Common myeloid progenitor, CD34-positive (primary cell): ENCODE results near the gene CCL26.
"Not testable (repeated sequence)": the region's sequence is repeated elsewhere in the genome, so short reads cannot be mapped to it uniquely, and the experiment has no call there.

Experiments used
- CTCF ChIA-PET: fragments of 350-600 bp; sonication (Branson Sonifier 250); formaldehyde crosslinking; loops from one replicate; lab custom pipeline; 2021; ENCODE audit warnings: antibody characterized with exemption; lab: Charles Lee
- POLR2A ChIA-PET: fragments of 350-600 bp; sonication (Branson Sonifier 250); formaldehyde crosslinking; loops from one replicate; lab custom pipeline; 2021; ENCODE audit warnings: antibody characterized with exemption; lab: Charles Lee
- DNase-seq, 3 donors: peaks; one replicate each; pipeline versions ENCODE4 v3.0.0 to v3.0.0-alpha.2; 2013
- H3K27ac ChIP-seq, 2 experiments: 1 replicate in 1 of 2; 2 replicates in 1 of 2; pipeline ENCODE4 v1.7.0; 2013; ENCODE audit warnings: inconsistent platforms in 2 of 2, low read length in 2 of 2, mild to moderate bottlenecking in 2 of 2, low read depth in 1 of 2, moderate library complexity in 1 of 2; ENCODE audit not compliant: severe bottlenecking in 2 of 2, insufficient read depth in 1 of 2, poor library complexity in 1 of 2
- H3K27me3 ChIP-seq, 5 experiments: replicated peaks in 2 of 5; 1 replicate in 3 of 5; 2 replicates in 2 of 5; pipeline versions ENCODE4 v1.6.1 to v1.7.0; 2013; ENCODE audit warnings: low read length in 4 of 5, mild to moderate bottlenecking in 2 of 5, moderate library complexity in 2 of 5, inconsistent platforms in 1 of 5; ENCODE audit not compliant: insufficient read depth in 5 of 5, control insufficient read depth in 4 of 5
- H3K36me3 ChIP-seq, 4 experiments: 1 replicate in 2 of 4; 2 replicates in 2 of 4; pipeline versions ENCODE4 v1.6.1 to v1.7.0; 2013; ENCODE audit warnings: low read length in 3 of 4, control low read depth in 1 of 4, mild to moderate bottlenecking in 1 of 4; ENCODE audit not compliant: control insufficient read depth in 4 of 4, insufficient read depth in 4 of 4
- H3K4me1 ChIP-seq, 4 experiments: 1 replicate in 3 of 4; 2 replicates in 1 of 4; pipeline versions ENCODE4 v1.6.1 to v1.7.1; 2013; ENCODE audit warnings: low read length in 3 of 4, mild to moderate bottlenecking in 3 of 4, control low read depth in 1 of 4, inconsistent platforms in 1 of 4, moderate library complexity in 1 of 4; ENCODE audit not compliant: control insufficient read depth in 4 of 4, insufficient read depth in 4 of 4; ENCODE audit errors: control extremely low read depth in 1 of 4
- H3K4me3 ChIP-seq, 7 experiments: 1 replicate in 4 of 7; 2 replicates in 3 of 7; pipeline versions ENCODE4 v1.5.1 to v1.7.0; 2013; ENCODE audit warnings: mild to moderate bottlenecking in 7 of 7, low read length in 6 of 7, moderate library complexity in 6 of 7, inconsistent platforms in 2 of 7, low read depth in 2 of 7, control low read depth in 1 of 7; ENCODE audit not compliant: insufficient read depth in 4 of 7, control insufficient read depth in 1 of 7; ENCODE audit errors: extremely low read depth in 1 of 7
- H3K9me3 ChIP-seq, 5 experiments: 1 replicate in 4 of 5; 2 replicates in 1 of 5; pipeline versions ENCODE4 v1.6.1 to v1.7.1; 2013; ENCODE audit warnings: low read length in 4 of 5, mild to moderate bottlenecking in 2 of 5, inconsistent platforms in 1 of 5, low read depth in 1 of 5, moderate library complexity in 1 of 5; ENCODE audit not compliant: control insufficient read depth in 4 of 5, insufficient read depth in 2 of 5; ENCODE audit errors: control extremely low read depth in 1 of 5
- WGBS: methylation state at CpG from one replicate; pipeline ENCODE4 v1.1.5; 2013; ENCODE audit not compliant: insufficient coverage; 5-methylcytosine and 5-hydroxymethylcytosine counted together

The CCL26 gene

DNA sequence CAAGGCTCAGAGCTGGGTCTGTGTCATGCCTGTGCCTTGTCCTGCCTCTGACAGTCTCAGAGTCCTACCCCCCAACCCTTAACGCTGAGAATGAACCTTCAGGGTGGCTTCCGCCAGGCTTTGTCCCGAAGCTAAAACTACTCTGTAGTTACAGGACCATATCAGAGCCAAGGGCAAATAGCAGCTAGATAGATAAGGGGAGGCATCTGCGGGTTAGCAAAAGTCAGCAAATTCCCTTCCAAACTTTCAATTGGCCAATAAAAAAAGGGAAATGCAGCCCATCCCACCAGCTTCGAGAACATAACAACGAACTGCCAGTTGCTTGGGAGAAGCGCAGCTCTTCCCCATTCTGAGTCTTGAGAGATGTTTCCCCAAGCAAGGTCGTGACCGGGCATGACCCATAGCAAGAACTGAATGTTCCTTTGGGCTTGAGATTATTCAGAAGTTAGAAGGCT, 23.8 kb upstream of the CCL26 start:
- CTCF ChIA-PET = interaction anchor here (0.7 kb wide), 1 partner anchor 224 kb away, joined by 4 read pairs; no protein-coding TSS in a partner anchor
- POLR2A ChIA-PET = no interaction called here

DNA sequence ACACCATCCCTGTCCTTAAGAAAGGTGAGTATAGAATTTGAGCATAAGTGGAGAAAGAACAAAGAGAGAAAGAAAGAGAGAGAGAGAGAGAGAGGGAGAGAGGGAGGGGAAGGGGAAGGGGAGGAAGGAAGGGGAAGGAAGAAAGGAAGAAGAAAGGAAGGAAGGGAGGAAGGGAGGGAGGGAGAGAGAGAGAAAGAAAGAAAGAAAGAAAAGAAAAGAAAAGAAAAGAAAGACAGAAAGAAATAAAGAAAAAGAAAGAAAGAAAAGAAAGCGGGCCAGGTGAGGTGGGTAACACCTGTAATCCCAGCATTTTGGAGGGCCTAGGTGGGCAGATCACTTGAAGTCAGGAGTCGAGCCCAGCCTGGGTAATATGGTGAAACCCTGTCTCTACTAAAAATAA, 21.7 kb upstream of the CCL26 start:
- DNase-seq = no peak
- CTCF ChIA-PET = no interaction called here
- Histone ChIP-seq H3K4me3 (no peak overlapping the region), H3K27ac (no peak overlapping the region), H3K27me3 (no peaks in the 10 kb centered on the region), H3K9me3 (no peaks in the 10 kb centered on the region), H3K4me1 (no peaks in the 10 kb centered on the region), H3K36me3 (no peaks in the 10 kb centered on the region)
- 100% methylated on average over 1 of the region's 2 CpGs for WGBS
- POLR2A ChIA-PET = no interaction called here

More for the DNA sequence above, 23.8 kb upstream of the CCL26 start:
- DNase-seq = peak in 1 of 3 donors; percentile 12
- Histone ChIP-seq H3K4me3 (no peak overlapping the region), H3K4me1 (no peaks in the 10 kb centered on the region), H3K27me3 (no peaks in the 10 kb centered on the region), H3K9me3 (no peaks in the 10 kb centered on the region), H3K27ac (peak overlapping the region in 1 of 2 experiments; percentile 25), H3K36me3 (no peaks in the 10 kb centered on the region)
- 66% methylated on average over 9 of the region's 9 CpGs for WGBS

DNA sequence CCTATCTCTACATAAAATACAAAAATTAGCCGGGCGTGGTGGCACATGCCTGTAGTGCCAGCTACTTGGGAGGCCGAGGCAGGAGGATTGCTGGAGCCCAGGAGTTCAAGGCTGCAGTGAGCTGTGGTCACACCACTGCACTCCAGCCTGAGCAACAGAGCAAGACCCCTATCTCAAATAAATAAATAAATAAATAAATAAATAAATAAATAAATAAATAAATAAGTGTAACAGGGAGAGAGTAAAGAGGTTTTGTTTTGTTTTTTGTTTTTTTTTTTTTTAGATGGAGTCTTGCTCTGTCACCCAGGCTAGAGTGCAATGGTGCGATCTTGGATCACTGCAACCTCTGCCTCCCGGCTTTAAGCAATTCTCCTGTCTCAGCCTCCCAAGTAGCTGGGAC, 20.6 kb upstream of the CCL26 start:
- H3K4me1 ChIP-seq, H3K36me3 ChIP-seq, DNase-seq, H3K27me3 ChIP-seq, H3K27ac ChIP-seq, CTCF ChIA-PET, H3K4me3 ChIP-seq, POLR2A ChIA-PET, H3K9me3 ChIP-seq: not testable (repeated sequence)
- no CpG with 5 or more reads among the region's 5 CpGs for WGBS

DNA sequence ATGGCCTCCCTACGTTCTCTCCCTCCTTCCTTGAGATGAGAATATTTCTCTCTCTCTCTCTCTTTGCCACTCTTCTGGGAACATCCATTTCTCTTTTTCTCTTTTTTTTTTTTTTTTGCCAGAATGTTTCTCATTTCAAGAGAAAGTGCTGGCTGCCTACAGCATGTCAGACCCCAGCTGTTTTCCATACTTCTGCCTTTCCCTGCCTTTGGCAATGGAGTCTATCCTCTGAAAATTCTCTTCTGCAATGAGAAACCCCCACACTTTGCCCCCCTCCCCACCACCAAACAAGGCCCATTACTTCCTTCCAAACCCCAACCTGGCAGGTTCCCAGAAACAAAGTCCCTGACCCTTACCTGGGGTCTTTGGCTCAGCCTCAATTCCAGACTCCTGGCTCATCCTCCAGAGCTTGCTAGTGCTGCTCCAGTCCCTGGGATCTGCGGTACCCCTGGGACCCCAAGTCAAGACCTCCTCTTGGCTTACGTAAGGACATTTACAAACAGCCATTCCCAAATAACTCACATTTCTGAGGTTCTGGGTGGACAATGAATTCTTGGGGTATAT, 17.4 kb upstream of the CCL26 start:
- Histone ChIP-seq H3K27me3 (no peaks in the 10 kb centered on the region), H3K27ac (no peak overlapping the region), H3K36me3 (no peaks in the 10 kb centered on the region), H3K9me3 (no peaks in the 10 kb centered on the region), H3K4me1 (no peaks in the 10 kb centered on the region), H3K4me3 (no peak overlapping the region)
- no CpG with 5 or more reads among the region's 3 CpGs for WGBS
- ChIA-PET POLR2A (no interaction called here), CTCF (no interaction called here)
- DNase-seq = no peak

DNA sequence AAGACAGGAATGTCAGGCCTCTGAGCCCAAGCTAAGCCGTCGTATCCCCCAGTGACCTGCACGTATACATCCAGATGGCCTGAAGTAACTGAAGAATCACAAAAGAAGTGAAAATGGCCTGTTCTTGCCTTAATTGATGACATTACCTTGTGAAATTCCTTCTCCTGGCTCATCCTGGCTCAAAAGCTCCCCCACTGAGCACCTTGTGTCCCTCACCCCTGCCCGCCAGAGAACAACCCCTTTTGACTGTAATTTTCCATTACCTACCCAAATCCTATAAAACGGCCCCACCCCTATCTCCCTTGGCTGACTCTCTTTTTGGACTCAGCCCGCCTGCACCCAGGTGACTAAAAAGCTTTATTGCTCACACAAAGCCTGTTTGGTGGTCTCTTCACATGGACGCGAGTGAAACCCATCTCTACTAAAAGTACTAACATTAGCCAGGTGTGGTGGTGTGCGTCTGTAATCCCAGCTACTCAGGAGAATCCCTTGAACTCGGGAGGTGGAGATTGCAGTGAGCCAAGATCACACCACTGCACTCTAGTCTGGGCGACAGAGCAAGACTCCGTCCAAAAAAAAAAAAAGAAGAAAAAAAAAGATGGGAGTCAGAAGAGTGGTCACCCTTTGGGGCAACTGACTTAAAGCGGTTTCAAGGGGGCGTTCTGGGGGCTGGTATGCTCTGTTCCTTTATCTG, 16.3 kb upstream of the CCL26 start:
- 83% methylated on average over 8 of the region's 14 CpGs for WGBS
- POLR2A ChIA-PET, DNase-seq, H3K27me3 ChIP-seq, H3K4me3 ChIP-seq, CTCF ChIA-PET, H3K4me1 ChIP-seq, H3K9me3 ChIP-seq, H3K36me3 ChIP-seq, H3K27ac ChIP-seq: not testable (repeated sequence)

DNA sequence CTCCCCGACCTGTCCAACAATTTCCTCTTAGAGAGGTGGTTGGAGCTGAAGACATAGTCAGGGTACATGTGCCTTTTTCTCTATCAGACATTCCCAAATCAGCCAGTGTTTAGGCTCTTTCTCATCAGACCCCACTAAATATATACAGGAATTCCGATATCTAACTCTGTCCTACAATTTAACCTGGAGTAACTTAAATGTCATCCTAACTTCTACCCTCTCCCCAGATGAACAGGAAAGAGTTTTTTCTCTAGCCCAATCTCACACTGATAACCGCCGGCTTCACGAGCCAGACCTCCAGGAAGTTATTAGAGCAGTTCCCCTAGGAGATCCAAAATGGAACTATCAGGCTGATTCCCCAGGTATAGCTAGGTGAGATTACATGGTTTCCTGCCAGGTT, 11.0 kb upstream of the CCL26 start:
- H3K4me1 ChIP-seq, CTCF ChIA-PET, H3K36me3 ChIP-seq, H3K27ac ChIP-seq, POLR2A ChIA-PET, H3K4me3 ChIP-seq, H3K9me3 ChIP-seq, DNase-seq, H3K27me3 ChIP-seq: not testable (repeated sequence)
- WGBS = 89% methylated on average over 5 of the region's 5 CpGs

DNA sequence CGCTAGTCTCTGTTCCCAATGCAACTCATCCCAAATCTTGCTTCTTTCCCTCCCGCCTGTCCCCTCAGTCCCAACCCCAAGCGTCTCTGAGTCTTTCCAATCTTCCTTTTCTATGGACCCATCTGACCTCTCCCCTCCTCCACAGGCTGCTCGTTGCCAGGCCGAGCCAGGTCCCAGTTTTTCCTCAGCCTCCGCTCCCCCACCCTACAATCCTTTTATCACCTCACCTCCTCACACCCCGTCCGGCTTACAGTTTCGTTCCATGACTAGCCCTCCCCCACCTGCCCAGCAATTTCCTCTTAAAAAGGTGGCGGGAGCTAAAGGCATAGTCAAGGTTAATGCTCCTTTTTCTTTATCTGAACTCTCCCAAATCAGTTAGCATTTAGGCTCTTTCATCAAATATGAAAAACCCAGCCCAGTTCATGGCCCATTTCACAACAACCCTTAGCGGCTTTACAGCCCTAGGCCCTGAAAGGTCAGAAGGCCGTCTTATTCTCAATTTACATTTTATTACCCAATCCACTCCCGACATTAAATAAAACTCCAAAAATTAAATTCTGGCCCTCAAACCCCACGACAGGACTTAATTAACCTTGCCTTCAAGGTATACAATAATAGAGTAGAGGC, 8.7 kb upstream of the CCL26 start:
- H3K27me3 ChIP-seq, H3K4me3 ChIP-seq, H3K4me1 ChIP-seq, CTCF ChIA-PET, H3K36me3 ChIP-seq, H3K9me3 ChIP-seq, DNase-seq, H3K27ac ChIP-seq, POLR2A ChIA-PET: not testable (repeated sequence)
- 90% methylated on average over 6 of the region's 14 CpGs for WGBS
